GM18873 (cell line): Measurements from ENCODE around the gene CYP27A1.
A peak's percentile ranks its signal among the peaks of the same experiment; 100 is the strongest.

Experiments
- ATAC-seq: cut with Tn5 transposase; IDR thresholded peaks from one replicate; pipeline ENCODE4 v1.9.1; 2021; ENCODE audit warnings: mild to moderate bottlenecking, moderate library complexity, moderate number of reproducible peaks; ENCODE audit not compliant: unreplicated experiment, low FRiP score

Gene CYP27A1

GRCh38 chr2:218781691-218782527 lies at the start of gene CYP27A1:
CYP27A1 (plus strand) TSS chr2:218782147; CDS start chr2:218782183, 36 bp downstream.
- ATAC-seq: no peak

GRCh38 chr2:218732761-218733158 lies 49.2 kb upstream of the CYP27A1 start:
- no peak for ATAC-seq

GRCh38 chr2:218733171-218734021 lies 48.6 kb upstream of the CYP27A1 start:
- ATAC-seq: peak; percentile 50

- no peak for ATAC-seq
Observed at GRCh38 chr2:218734190-218734975, 47.6 kb upstream of the CYP27A1 start.

- no peak for ATAC-seq
Observed at GRCh38 chr2:218736531-218736930, 45.4 kb upstream of the CYP27A1 start.

- ATAC-seq: no peak
Observed at GRCh38 chr2:218743068-218743467, 38.9 kb upstream of the CYP27A1 start.

GRCh38 chr2:218744615-218745014 lies 37.3 kb upstream of the CYP27A1 start:
- no peak for ATAC-seq

GRCh38 chr2:218745160-218745558 lies 36.8 kb upstream of the CYP27A1 start:
- ATAC-seq: no peak

- no peak for ATAC-seq
Observed at GRCh38 chr2:218745559-218746469, 36.1 kb upstream of the CYP27A1 start.

- ATAC-seq: no peak
Observed at GRCh38 chr2:218746470-218746795, 35.5 kb upstream of the CYP27A1 start.

- no peak for ATAC-seq
Observed at GRCh38 chr2:218746960-218747359, 35.0 kb upstream of the CYP27A1 start.

- no peak for ATAC-seq
Observed at GRCh38 chr2:218748741-218749441, 33.1 kb upstream of the CYP27A1 start.

- no peak for ATAC-seq
Observed at GRCh38 chr2:218754201-218754600, 27.7 kb upstream of the CYP27A1 start.

- no peak for ATAC-seq
Observed at GRCh38 chr2:218754781-218755180, 27.2 kb upstream of the CYP27A1 start.

- ATAC-seq: no peak
Observed at GRCh38 chr2:218755198-218755566, 26.8 kb upstream of the CYP27A1 start.

GRCh38 chr2:218755567-218756404 lies 26.2 kb upstream of the CYP27A1 start:
- ATAC-seq: no peak

GRCh38 chr2:218756599-218757377 lies 25.2 kb upstream of the CYP27A1 start:
- no peak for ATAC-seq

GRCh38 chr2:218761795-218762194 lies 20.2 kb upstream of the CYP27A1 start:
- no peak for ATAC-seq
